Measurements from ENCODE around the gene DROSHA. TPM values are rescaled to one million over a fixed set of nuclear protein-coding genes. Genes with fewer than 3 reads are reported as not detected.

Gene DROSHA
- polyA plus RNA-seq, 1 donor = 57.0 TPM

- H3K9me3 ChIP-seq (ENCODE audit: control insufficient read depth, low read depth, low read length) = no peaks in the 10 kb centered on the region
- no peaks in the 10 kb centered on the region for H3K4me1 ChIP-seq (ENCODE audit: control insufficient read depth, insufficient read depth, low read length)
- peaks cover 3% of the 10 kb centered on the region for H3K27me3 ChIP-seq (ENCODE audit: control insufficient read depth, insufficient read depth, low read length)
- H3K4me3 ChIP-seq (ENCODE audit: low read length) = no peak overlapping the region
- DNase-seq = no peak
- no peak overlapping the region for H3K27ac ChIP-seq (ENCODE audit: low read length)
- no peaks in the 10 kb centered on the region for H3K36me3 ChIP-seq (ENCODE audit: control insufficient read depth, insufficient read depth, low read length)
- no CpG with 5 or more reads among the region's 3 CpGs for WGBS (ENCODE audit: insufficient coverage, low lambda C conversion rate)
Measured at GRCh38 chr5:31355337-31355736, 176.6 kb downstream of the DROSHA start.

Other genes starting within 250 kb of the DROSHA start
- gene C5orf22, start 208 bp upstream of the DROSHA start, polyA plus RNA-seq = 20.2 TPM
- 4.7 TPM for gene PDZD2, start 107.0 kb upstream of the DROSHA start, polyA plus RNA-seq